Stimulated activated CD4-positive, alpha-beta T cell treated with anti-CD3 and anti-CD28 coated beads, Interleukin-4, amount 100 ng/mL, for 4 hours (primary cell): Measurements from ENCODE around the gene CISH.

Source experiments
- DNase-seq, 2 experiments: peaks; one replicate each; pipeline ENCODE4 v3.0.0-alpha.2; 2020

Gene CISH

DNA sequence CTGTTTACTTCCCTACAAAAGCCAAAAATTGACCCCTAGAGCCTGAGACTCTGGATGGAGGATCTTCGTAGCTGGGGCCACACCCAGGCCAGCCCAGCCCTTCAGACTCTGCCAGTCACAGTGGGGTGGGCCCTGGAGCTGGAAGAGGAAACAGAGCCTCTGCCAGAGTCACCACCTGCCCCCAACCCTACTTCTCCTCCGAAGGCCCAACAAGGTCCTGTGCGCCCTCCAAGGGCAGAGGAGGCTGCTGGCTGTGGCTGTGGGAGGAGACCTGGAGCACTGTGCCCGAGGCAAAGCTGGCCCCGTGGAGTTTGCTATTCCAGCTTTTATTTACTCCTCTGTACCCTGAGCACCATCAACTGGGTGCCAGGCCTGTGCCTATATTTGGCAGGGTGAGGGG, 19.0 kb downstream of the CISH start:
- no peak for DNase-seq

DNA sequence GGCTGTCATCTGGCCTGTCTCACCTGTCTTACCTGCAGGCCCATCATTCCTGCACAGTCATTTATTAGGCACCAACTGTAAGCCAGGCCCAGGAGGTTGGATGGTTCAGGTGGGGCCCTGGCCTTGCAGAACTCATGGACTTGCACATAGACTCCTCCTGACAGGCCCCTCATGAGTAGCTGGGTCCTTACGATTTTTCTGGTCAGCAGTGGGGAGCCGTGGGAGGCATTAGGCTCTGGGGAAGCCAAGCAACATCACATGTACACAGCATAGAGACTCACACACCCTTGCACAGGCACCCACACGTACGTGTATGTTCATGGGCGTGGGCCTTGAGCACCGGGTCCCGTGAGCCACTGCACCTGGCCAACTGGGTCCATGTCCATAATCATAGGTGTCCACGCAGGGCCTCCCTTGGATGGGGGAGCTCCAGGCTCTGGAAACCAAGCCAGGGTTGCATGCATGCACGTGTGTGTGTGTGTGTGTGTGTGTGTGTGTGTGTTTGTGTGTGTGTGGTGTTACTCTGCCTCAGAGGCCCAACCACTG, 20.3 kb downstream of the CISH start:
- DNase-seq: no peak

DNA sequence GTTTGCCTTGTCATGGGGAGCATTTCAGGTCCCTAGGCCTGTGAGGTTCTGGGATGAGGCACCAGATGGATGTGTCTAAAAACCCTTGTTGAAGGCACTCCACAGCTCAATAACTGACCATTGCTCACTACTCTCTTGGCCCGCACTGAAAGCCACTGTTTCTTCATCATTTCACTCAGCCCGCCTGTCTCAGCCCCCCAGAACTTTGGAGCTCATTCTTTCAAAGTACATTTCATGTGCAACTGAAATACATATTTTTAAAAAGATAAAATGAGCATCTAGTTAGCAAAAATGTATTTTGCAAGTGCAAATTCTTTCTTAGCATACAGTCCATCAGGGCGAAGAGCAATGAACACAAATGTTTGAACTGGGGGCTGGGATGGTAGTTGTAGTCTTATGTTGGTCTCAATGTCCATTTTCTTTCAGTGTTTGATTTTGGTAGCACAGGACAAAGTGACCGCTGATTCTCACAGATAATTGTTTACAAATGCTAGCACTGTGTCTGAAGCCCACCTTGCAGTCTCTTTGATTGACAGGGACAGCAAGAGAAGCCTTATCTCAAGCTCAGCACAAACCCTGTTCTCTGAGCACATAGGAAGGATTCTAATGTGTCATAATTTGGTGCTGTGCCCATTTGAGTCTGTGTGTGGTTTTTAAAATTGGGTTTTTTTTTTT, 22.7 kb downstream of the CISH start:
- DNase-seq: no peak

DNA sequence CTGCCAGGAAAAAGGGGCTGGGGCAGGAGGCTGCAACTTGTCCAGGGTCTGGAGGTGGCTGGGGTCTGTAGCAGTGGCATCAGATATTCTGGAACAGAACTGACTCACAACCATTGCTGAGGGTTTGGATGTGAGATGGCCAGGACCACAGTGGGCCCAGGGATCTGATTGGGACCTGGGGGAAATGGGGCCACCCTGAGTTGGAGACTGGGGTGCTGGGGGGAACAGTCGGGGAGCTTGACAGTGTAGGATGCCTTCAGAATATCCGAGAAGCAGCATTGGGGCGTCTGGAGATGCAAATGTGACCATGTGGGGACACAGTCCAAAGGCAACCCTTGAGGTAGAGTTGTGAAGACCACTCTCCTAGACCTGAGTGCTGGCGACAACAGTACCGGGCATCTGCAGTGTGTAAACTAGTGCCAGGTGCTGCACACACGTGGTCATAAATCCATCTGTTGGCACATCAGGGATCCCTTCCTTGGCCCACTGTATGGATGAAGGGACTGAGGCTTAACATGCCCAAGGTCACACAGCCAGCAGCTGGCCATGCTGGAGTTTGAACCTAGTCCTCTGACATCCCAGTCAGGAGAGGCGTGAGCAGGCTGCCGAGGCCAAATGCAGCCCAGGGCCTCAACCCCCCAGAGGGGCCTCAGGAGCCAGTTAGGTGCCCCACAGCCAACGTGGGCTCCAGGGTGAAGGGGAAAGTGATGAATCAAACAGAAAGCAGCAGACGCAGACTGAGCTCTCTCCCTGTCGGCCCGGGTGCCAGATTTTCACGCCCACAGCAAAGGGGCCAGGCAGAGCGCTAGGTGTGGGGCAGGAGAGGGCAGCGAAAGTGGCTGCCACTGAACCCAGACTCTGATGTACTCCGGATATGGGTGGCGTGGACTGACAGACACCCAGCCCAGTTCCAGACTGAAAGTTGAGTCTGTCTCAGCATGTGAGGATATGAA, 23.5 kb downstream of the CISH start:
- peak; percentile 77 to 79 for DNase-seq

DNA sequence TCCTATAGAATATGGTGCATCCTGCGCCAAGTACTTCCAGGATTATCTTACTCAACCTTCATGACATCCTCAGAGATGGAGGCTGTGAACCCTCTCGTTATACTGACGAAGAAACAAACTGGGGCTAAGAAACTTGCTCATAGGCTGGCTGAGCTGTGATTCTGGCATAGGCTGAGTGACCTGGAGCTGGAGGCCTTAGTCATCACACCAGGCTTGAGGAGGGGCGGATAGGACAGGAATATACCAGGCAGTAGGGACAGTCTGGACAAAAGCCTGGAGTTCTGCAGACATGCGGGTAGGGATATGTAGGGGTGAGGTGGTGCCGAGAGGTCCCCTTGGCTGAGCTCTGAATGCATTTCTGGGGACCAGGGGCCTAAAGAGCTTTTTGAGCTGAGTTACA, 24.2 kb downstream of the CISH start:
- no peak for DNase-seq

DNA sequence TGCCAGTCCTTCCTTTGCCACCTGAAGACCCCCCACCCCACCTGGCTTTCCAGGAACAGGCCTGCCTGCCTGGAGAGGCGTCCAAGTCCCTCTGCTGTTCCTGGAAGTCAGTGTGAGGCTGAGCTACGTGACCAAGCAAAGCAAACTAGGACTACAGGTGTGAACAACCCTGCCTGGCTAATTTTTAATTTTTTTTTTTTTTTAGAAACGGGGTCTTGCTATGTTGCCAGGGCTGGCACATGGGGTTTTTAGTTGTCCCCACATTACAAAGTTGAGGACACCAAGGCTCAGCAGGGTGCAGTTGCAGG, 24.9 kb downstream of the CISH start:
- no peak for DNase-seq

DNA sequence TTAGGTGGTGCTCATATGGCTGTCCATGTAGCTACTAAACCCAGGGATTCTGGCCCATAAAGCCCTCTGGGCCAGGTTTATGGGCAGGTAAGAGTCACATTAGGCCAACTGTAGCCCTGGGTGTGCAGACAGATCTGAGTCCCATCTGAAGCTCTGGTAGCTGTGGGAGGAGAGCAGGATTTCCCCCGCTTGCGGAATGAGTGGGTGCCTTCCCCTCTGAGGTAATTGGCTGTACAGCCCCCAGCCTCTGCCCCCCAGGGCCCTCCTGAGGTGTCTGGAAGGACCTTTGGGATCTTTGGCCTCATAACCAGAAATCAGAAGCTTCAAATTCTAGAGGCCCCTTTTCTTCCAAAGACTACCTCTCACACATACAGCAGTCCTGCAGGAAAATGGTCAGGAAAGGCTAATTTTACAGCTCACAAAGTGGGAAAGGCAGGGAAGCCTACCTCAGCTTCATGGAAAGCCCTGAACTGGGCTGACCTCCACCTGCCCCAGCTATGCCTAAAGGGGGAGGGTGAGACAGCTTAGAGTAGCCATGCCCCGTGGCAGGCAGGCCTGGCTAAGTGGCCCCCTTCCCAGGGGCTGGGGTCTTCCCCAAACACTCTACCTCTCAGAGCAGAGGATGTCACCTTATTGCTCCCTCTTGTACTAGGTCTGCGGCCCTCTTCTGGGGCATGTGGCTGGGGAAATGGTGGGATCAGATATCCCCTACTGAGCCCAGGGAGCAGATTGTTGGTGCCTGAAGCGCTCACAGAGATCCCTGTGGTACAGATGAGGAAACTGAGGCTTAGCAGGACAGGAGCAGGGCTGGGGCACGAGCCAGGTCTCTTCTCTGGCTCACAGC, 25.4 kb downstream of the CISH start:
- DNase-seq: no peak

DNA sequence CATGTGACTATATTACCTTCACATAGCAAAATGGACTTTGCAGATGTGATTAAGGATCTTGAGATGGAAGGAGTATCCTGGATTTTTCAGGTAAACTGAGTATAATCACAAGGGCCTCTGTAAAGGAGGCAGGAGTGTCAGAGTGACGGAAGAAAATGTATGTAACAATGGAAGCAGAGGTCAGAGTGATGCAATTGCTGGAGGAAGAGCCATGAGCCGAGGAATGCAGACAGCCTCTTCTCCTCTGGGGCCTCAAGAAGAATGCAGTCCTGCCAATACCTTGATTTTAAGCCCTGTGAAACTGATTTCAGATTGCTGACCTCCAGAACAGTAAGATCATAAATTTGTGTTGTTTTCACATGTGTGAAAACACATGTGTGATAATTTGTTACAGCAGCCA, 27.2 kb downstream of the CISH start:
- no peak for DNase-seq

DNA sequence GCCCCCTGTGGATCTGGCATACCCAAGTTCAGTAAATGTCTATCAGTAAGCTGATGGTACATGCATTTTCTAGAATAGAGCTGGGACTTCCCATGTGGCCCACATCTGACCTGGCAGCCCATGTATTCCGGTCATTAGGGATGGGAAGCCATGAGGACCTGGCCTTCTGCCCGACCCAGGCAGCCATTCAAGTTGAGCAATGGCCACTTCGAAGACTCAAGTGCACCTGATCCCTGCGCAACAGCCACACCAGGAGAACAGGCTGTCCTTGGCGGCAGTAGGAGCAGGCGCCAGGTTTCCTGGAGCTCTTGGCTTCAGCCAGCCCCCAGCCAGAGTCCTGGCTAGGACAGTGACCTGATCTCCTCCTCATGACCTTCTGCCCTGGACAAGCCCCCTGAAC, 27.7 kb downstream of the CISH start:
- DNase-seq: no peak

DNA sequence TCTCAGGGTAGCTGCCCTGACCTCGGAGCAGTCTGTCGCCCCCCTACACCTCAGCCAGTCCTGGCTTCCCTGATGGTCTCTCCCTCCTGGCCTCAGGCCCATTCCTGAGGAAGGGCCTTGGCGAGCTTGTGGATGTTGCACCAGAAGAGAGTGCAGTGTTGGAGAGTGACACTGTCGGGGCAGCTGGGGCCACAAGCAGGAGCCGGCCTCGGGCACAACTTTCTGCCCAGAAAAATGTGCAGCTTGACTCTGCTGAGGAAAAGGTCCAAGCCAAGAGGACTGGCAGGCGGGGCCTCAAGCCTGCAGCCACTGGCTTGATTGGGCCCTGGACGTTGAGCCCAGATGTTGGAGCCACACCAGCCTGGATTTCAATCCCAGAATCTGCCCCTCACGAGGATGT, 29.5 kb downstream of the CISH start:
- no peak for DNase-seq

DNA sequence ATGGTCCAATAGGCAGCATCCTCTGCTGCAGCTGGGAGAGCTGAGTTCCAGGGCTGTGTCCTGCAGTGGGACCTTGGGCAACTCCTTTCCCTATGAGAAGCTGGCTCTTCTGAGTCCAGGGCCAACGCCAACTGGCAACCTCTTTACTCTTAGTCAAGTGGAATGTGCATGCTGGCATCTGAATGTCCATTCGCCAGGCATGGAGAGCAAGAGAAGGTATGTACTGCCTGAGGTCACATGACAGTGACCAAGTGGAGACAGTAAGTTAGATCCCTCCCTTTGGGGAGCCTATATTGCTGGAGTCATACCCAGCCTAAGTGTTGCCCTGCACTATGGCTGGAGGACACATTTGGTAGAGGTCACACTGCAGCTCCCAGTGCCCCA, 30.1 kb downstream of the CISH start:
- DNase-seq: no peak

DNA sequence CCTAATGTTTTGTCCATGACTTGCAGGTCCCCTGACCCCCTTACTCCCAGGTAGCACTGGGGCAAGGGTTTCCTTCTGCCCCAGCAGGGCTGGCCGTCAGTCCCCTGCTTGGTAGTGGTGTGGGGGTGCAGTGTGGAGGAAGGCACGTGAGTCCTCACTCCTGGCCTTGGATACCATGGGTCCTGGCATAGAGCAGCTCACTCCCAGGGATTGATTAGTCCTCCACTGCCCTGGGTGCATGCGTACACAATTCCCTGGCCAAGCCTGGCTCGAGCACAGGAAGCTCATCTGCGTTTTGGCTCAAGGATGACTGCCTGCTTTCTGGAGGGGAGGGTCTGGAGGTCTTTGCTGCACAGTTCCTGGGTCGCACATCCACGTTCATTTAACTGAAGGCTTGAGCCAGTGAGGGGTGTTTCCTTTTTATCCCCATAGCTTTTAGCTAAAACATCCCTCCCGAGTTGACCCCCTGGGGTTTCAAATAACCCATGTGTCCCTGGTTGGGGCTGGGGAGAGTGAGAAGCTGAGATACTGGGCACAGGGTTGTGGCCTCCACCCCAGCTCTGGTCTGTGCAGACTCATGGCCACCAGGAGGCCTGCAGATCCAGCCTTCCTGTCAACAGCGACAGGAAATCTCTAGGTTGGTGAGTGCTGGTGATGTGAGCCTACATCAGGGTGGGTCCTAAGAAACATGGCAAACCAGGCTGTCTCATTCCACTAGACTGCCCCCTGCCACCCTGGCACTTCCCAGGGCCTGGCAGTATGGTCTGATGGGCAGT, 30.7 kb downstream of the CISH start:
- no peak for DNase-seq

DNA sequence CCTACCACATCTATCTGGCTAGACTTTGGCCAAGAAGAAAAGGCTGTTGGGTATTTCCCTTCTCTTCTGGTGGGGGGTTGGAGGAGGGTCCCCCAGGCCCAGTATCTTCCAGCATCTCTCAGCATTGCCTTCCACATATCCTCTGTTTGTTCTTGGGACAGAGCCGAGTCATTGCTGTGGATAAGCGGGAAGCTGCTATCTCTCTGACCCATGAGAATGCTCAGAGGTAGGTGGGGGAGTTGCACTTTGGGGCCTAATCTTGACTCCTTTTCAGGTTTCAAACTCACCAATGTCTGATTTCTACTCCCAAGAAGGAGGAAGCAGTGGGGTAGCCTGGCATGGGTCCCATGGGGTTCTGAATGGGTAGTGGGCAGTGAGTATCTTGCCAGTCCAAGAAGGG, 34.2 kb downstream of the CISH start:
- DNase-seq: no peak

DNA sequence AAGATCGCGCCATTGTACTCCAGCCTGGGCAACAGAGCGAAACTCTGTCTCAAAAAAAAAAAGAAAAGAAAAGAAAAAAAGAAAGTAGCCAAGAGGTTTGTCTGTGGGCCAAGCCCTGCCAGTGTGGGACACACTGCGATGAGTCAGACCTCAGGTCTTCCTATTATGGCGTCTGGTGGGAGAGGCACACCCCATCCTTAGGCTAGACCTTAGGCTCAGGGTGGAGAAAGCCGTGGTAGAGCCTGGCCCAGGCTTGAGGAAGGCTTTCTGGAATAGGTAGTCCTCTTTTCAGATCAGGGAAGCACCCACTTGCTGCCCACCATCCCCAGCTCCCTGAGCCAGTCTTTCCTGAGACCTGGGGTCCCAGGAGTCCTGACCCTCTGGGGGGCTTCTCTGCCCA, 36.2 kb downstream of the CISH start:
- DNase-seq: no peak

DNA sequence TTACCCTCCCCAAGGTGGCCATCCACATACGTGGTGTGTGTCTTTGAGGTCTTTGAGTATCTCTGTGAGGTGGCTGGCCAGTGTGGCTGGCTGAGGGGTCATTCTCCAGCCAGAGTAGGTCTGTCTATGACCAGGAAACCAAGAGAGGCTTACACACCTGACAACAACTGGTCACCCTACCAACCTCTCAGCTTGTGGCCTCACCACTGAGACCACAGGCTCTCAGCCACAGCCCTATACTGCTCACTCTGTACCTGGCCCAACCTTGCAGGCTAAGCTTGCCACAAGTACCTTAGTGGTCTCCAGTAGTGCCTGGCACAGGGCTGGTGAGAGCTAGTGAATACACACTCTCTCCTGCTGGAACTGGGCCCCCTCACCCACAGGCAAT, 37.1 kb downstream of the CISH start:
- DNase-seq: no peak

DNA sequence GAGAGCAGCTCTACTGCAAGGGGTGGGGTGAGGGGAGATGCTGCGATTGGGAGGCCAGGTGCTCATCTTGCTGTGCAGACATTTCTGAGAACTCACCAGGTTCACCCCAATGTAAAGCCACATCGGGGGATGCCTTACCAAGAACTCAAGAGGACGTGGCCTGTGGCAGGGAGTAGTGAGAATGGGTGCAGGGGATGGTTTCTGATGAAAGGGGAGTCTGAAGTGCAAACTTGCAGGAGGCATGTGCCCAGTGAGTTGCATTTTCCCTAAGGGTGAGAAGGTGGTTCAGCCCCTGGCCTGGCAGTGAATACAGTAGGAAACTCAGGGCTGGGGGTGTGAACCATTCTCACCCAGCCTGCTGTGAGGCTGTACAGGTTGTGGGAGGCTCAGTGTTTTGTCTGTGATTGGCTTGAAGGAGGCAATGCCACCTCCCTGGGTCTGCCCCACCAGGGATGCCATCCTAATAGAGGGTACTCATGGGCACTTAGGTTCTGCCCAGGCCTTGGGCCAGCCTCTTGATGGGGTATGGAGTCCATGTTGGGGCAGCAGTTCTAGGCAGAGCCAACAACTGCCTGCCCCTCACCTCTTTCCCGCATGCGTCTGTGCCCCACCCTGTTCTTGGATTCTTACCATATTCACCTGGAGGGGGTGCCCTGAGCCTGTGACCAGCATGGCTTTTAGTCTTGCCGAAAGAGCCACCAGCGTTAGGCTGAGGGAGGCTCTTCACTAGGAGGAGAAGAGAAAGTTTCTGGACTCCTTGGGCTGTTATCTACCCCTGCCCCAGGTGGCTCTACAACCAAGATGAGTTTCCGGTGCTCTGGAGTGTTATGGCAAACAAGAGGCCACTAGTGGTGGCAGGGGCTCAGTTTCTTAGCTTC, 37.8 kb downstream of the CISH start:
- DNase-seq: peak; percentile 53 to 87

DNA sequence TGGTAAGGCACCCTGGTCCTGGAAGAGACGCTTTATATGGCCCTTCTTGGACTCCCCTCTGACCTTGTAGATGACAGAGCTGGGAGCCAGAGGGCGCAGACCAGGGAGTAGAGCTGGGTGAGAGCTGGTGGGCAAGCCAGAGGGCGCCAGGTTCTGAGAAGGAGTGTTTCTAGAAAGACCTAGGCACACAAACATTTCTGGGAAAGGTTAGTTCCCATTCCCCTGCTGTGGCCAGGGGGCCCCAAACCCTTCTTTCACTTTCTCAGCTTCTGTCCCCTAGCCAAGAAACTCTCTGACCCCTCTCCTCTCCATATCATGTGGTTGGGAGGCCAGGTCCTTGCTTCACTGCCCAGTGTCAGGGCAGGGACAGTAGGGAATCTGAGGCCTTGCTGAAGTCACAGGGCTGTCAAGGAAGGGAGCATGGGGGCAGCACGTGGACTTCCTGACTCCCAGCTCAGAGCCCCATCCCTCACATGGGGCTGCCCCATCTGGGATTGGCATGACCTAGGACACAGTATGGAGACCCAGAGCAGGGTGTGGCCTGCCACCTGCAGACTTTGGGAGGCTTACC, 38.7 kb downstream of the CISH start:
- peak; percentile 34 to 46 for DNase-seq

DNA sequence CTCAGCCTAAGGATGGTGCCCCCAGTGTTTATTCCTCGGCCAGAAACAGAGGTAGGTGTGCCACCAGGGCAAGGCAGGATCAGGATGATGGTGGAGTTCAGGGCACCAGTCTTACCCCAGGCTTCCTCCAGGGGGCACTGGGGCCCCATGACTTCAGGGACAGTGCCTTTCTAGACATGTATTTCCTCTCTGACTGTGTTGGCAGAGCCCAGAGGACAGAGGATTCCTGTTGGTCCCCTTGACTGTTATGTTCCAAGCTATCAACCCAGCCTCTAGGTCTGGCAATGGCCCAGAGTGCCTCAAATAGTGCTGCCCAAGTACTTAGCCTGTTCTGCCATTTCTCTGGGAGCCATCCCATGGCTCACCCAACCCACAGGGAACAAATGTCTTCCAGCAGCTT, 39.4 kb downstream of the CISH start:
- peak; percentile 80 for DNase-seq

DNA sequence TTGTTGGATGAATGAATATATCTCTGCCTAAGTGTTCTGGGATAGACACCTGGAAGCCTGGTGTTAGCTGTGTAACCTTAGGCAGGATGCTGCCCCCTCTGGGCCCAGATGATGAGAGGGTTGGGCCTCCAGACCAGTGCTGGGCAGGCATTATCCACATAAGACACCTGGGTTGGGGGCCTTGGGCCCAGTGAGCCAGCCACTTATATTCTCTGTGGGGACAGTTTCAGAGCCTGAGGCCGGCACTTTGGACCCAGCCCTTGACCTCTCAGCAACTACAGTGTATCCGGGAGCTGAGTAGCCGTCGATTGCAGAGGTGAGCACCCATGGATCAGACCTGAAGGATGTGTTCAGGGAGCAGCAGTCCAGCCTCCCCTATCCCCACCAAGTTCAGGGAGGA, 40.1 kb downstream of the CISH start:
- no peak for DNase-seq

DNA sequence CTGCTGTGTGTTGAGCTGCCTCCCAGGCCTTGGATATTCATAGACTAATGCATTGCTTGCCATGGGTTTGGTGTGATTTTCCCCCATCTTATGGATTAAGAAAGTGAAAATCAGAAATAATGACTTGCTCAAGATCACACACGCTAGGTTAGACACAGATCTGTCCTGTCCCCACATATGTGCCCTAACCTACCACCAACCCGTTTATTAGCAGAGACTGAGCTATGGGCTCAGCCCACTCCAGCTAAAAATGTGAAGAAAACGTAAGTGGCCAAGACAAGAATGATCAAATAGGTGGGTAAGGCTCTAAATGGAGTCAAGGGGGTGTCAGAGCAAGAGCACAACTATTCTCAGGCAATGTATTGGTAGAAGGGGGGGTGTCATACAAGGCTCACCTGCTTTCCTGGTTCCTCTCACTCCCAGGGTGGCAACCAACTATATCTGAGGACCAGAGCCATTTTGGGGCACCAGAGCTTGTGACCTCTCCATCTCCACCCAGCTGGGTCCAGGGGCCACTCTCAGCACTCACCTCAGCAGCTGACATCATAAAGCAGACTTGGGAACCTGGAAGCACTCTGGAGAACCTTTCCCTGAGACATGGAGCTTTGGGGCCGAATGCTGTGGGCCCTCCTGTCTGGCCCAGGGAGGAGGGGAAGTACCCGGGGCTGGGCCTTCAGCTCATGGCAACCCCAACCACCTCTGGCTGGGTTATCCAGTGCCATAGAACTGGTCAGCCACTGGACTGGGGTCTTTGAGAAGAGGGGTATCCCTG, 40.9 kb downstream of the CISH start:
- DNase-seq: no peak
